Hypothalamus (tissue), 51 donors: ENCODE measurements around the gene LACTBL1.
A peak's percentile ranks its signal among the peaks of the same experiment; 100 is the strongest.
"Not testable (repeated sequence)": the region's sequence is repeated elsewhere in the genome, so short reads cannot be mapped to it uniquely, and the experiment has no call there.

ENCODE experiments used
- DNase-seq, 51 donors: peaks; one replicate each; lab custom pipeline; 2025; lab: John Stamatoyannopoulos, UW

LACTBL1 gene

GRCh38 chr1:22949822-22950331 is 22.8 kb downstream of the LACTBL1 start:
- DNase-seq: no peak

GRCh38 chr1:22945171-22945570 is 27.5 kb downstream of the LACTBL1 start:
- DNase-seq: not testable (repeated sequence)

GRCh38 chr1:22944346-22945055 is 28.2 kb downstream of the LACTBL1 start:
- DNase-seq: no peak

GRCh38 chr1:22941257-22941656 is 31.4 kb downstream of the LACTBL1 start:
- no peak for DNase-seq

- DNase-seq: no peak
Measured at GRCh38 chr1:22936681-22937080, 36.0 kb downstream of the LACTBL1 start.

GRCh38 chr1:22935433-22935832 is 37.2 kb downstream of the LACTBL1 start:
- no peak for DNase-seq

- DNase-seq: no peak
Measured at GRCh38 chr1:22932803-22933470, 39.7 kb downstream of the LACTBL1 start.

- DNase-seq: peak in 29 of 51 donors; percentile 4 to 59 (median 26)
Measured at GRCh38 chr1:22930240-22930912, 42.3 kb downstream of the LACTBL1 start.

- peak in 1 of 51 donors; percentile 49 for DNase-seq
Measured at GRCh38 chr1:22925111-22925510, 47.6 kb downstream of the LACTBL1 start.

- no peak for DNase-seq
Measured at GRCh38 chr1:22922640-22923039, 50.0 kb downstream of the LACTBL1 start.

GRCh38 chr1:22921452-22922126 is 51.1 kb downstream of the LACTBL1 start:
- no peak for DNase-seq

- no peak for DNase-seq
Measured at GRCh38 chr1:22920734-22921451, 51.8 kb downstream of the LACTBL1 start.

GRCh38 chr1:22920026-22920733 is 52.5 kb downstream of the LACTBL1 start:
- DNase-seq: no peak

- no peak for DNase-seq
Measured at GRCh38 chr1:22919341-22920025, 53.2 kb downstream of the LACTBL1 start.

GRCh38 chr1:22918644-22919043 is 54.0 kb downstream of the LACTBL1 start:
- DNase-seq: no peak

- DNase-seq: no peak
Measured at GRCh38 chr1:22917989-22918388, 54.7 kb downstream of the LACTBL1 start.

- DNase-seq: peak in 33 of 51 donors; percentile 5 to 65 (median 31)
Measured at GRCh38 chr1:22916471-22916820, 56.2 kb downstream of the LACTBL1 start.

GRCh38 chr1:22915816-22916470 is 56.7 kb downstream of the LACTBL1 start:
- DNase-seq: peak in 1 of 51 donors; percentile 18

GRCh38 chr1:22915231-22915630 is 57.4 kb downstream of the LACTBL1 start:
- no peak for DNase-seq
